Measurements from ENCODE around the gene MUC16.

Gene MUC16

GRCh38 chr19:9000933-9001332, 9.3 kb downstream of the MUC16 start:
- FAIRE-seq, result no peak

GRCh38 chr19:8988204-8988603, 22.0 kb downstream of the MUC16 start:
- no peak for FAIRE-seq

GRCh38 chr19:8986296-8986695, 23.9 kb downstream of the MUC16 start:
- no peak for FAIRE-seq

- FAIRE-seq, result no peak
These were observed 36.6 kb downstream of the MUC16 start for GRCh38 chr19:8973501-8974091.

- FAIRE-seq, result no peak
These were observed 44.3 kb downstream of the MUC16 start for GRCh38 chr19:8965887-8966286.

All from islet of Langerhans (tissue), 1 donor.